Stimulated activated CD4-positive, alpha-beta T cell treated with anti-CD3 and anti-CD28 coated beads, Interleukin-15, amount 100 ng/mL, for 48 hours (primary cell): ENCODE results near the gene FGF9.

ENCODE experiments used
- DNase-seq, 2 donors: peaks; one replicate each; pipeline ENCODE4 v3.0.0-alpha.2; 2020; ENCODE audit warnings: low read depth in 2 of 2

The FGF9 gene

DNA sequence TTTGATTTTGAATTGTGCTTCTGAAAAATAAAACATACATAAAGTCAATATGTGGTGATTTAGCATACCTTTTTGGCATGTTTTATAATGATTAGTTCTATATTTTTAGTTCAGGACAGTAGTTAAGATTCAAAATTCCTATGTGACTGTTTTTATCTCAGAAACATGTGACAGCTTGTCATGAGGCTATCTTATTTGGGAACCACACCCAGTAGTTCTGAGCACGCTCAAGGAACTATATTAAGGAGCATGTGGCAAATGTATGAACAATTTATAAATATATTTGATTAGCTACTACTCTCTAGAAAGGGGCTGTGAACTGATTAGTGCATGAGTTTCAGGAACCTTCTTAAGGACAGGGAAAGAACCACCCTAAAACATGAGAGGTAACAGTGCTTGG lies 38.8 kb downstream of the FGF9 start:
- no peak for DNase-seq

DNA sequence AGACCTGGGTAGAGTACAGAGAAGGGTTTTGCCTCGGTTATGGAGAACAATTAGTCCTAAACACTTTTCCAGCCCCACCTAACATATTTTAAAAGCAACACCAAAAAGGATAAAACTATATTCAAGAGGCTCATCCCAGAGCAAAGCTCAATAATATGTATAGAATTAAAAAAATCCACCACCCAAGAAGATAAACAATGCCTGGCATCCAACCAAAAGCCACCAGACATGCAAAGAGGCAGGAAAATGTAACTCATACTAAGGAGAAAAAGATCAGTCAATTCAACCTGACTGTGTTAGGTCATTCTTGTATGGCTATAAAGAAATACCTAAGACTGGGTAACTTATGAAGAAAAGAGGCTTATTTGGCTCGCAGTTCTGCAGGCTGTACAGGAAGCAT lies 39.3 kb downstream of the FGF9 start:
- DNase-seq, result no peak

DNA sequence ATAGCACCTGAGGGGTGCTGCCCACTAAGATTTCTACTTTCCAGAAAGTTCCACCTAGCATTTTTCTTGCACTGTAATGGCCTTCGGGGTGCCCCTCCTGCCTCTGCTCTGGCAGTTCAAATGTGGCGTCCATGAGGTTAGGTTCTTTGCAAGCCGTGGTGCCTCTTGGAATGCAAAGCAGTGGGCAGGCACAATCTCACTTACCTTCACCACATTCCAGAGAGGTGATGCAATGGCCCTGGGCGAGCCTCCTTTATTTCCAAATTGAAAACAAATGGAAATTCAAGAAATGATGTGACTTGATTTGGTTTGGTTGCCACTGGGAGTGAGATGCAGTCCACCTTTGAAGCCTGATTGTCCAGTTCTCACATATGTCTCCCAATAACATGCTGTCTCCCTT lies 46.9 kb downstream of the FGF9 start:
- no peak for DNase-seq

DNA sequence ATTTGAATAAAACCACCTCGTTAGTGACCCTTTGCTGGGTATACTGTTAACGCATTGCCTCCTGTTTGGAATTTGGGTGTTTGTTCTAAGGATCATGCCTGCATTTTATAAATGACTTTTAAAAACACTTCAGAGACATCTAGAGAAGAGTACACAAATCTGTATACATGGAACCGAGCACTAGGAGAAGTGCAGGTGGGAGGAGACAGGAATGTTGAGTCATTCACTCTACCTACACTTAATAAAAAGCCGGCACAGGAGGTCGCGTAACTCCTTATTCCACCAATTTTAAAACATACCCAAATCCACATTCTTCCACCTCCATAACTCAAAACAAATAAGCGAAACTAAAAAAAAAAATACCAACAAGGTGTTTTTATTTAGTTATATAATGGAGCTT lies 48.6 kb downstream of the FGF9 start:
- no peak for DNase-seq

DNA sequence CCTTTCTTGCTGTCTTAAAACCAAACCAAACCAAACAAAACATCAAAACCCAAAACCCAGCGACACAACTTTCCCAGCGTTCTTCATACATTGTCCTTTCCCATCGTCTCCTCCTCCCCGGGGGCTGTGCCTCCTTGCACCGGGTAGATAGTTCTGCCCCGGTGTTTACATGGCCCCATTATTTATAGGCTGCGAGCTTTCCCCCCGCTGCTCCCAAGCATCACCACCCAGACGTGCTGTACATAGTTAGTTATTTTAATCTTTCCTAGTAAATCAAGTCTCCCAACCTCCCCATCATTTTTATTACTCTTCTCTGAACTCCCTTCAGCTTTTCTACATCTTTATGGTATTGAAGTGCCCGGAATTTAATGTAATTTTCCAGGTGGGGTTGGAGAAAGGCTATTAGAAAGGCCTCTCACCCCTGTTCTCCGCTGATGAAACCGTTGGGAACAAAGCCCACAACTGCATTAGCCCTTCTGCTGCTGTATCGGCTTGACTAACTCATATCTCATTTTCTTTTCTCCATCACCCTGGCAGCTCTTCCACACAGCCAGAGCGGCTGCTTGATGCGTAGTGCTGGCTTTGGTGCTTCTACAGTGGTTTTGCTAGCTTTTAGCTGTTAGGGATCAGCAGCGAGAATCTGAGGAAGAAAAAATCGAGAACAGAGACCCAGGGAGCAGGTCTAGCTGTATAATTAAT lies 53.1 kb downstream of the FGF9 start:
- no peak for DNase-seq

DNA sequence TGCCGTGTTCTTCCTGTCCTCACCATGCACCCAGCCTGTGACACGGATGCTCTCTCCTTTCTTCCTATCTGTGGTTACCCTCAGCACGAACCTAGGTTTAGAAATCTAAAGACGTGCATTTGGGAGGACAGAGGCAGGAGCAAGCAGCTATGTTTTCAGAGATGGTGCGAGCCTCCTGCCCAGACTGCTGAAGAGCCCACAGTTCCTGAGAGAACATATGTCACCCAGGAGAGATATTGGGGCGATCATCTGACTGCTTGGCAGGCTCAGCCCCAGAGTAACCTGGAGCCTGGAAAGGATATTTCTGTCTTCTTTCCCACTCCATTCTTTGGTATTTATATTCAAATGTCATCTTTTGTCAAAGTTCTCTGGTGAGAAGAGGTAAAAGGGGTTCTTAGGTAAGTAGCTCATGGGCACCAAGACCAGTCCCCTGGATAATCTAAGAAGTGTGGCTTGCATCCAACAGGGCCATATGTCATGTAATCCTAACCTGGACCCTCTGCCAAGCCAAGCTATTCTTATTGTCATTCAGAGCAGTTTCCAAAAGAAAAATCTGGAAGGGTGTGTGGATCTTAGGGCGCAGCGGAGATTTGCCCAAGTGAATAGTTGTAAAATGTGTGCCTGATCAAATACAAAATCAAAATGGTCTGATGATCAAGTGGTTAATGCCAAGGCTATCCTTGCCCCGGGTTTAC lies 59.5 kb downstream of the FGF9 start:
- no peak for DNase-seq

DNA sequence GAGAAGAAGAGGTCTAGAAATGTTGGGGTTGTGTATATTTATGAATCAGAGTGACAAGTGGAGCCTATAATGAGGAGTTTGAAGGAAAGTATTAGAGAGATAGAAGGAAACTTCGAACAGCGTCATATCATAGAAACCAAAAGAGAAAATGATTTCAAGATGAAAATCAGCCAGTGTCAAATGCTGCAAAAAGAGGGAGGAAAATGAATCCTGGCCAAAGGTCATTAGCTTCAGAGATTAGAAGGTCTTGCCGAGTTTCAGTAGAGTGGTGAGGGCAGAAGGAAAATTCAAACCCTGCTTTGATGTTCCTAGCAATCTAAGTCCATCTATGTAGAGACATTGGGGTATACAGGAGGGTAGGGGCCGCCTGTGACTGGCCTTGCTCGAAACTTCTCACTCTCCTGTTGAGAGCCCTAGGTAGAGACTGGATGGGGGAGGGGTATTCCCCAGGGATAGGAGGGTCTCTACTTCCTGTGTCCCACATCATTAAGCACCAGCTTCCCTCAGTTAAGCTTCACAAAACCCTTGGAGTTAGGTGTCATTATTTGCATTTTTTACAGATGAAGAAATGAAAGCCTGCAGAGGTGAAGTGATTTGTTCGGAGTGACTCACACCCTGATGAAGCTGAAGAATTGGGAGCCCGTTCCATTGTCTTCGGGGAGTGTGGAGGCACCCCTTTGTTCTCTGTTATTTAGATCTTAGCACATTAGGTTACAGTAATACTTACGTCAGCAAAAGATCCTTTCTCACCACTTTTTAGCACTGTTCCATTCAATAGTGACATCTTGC lies 62.8 kb downstream of the FGF9 start:
- no peak for DNase-seq

DNA sequence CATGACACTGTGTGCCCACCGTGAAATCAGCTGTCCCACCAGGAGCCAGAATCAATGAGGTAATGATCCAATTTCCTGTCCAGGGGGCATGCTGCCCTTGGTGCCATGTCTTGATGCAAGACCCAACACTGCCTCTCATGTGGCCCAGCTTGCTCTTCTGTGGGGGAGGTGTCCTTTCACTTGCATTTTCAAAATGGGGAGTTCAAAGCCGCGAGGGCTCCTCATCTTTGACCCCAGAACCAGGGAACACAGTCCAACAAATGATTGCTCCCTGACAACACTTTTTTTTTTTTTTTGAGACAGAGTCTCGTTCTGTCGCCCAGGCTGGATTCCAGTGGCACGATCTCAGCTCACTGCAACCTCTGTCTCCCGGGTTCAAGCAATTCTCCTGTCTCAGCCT lies 64.1 kb downstream of the FGF9 start:
- no peak for DNase-seq

DNA sequence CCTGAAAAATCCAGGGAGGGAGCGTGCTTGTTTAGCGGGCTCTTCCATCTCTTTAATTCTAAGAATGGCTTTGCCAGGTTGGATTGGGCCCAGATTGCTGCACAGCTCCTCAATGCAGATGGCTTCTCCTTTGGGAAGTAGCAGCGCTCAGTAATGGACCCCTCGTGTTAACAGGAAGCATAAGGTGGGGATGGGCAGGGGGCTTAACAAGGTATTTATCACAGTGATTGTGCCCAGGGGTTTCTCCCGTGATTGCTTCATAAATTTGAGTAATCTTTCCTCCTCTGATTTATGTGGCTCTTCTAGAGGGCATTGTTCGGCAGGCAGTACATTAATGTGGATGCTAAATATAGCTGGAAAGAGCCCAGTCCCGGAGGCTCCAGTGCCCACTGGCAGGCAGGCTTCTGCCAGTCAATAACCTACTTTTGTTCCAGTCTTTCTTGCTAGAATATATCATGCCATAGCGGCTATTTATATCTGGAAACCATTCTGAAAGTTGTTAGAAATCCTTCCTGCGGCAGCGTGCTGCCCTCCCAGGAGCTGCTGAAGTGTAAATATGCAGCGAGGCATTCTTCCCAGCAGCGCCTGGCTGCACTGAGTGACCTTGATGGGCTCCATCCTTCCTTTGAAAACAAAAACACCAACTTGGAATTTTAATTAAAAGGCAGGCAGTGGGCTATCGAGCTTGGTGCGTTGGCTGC lies 65.0 kb downstream of the FGF9 start:
- DNase-seq, result no peak

DNA sequence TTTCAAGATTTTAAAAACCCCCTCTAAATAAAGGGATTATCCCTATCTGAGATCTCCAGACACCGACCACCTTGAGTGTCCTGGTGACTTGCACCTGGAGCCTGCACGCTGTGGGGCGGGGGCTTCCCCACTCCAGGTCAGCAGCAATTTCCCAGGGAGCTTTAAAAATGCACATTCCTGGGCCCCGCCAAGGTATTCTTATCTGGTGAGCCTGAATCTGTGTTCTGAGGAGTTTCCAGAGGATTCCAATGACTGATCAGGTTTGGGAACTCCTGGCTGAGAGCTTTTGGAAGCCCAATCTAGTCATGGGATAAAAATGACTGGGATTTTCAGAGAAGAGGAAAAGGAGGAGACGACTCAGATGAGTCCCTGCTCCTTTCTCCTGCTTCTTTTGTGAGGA lies 66.1 kb downstream of the FGF9 start:
- DNase-seq, result no peak

DNA sequence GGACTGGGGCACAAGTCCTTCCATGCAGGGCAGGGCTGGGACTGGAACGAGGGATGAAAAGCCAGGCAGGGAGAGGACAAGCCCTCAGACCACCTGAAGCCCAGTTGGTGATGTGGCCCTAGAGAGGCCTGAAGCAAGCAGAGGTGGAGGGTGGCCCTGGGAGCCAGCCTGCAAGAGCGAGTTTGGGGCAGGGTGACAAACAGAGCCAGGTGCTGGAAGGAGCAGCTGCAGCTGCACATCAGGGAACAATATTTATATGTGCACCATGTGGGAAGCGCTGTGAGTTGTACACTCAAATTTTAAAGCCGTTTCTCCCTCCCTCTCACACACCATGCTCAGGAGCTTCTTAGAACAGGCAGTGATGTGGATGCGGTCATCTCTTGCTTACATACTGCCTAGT lies 67.8 kb downstream of the FGF9 start:
- no peak for DNase-seq

DNA sequence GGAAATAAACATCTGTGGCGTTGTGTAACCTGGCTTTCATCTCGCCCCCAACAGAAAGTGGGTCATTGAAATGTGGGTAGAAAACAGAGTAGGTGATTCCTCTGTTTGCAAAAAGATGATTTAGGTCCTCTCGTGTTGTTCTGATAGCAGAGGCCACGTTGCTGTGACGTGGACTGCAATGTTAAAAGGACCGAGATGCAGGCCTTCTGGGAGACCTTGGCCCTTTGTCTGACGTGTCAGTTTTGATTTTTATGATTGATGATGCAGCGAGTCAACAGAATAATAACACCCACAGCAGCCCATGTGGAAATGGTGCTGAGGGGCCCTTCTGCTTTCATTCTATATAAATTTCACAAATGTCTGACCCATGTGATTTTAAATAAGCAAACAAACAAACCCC lies 68.9 kb downstream of the FGF9 start:
- DNase-seq, result no peak

DNA sequence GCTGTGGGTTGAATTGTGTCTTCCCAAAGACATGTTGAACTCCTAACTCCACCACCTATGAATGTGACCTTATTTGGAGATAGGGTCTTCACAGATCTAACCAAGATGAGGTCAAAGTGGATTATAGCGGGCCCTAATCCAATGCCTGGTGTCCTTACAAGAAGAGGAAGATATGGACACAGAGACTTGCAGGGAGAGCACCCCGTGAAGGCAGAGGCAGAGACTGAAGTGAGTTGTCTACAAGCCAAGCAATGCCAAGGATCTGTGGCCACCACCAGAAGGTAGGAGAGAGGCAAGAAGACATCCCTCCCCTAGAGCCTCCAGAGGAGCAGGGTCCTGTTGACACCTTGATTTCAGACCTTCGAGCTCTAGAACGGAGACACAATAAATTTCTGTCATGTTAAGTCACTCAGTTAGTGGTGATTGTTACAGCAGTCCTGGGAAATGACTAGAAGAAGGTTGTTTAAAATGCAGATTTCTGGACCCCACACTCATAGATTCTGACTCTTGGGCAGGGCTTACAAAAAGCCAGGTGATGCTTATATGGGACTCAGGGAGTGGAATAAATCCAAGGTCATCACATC lies 70.6 kb downstream of the FGF9 start:
- no peak for DNase-seq

DNA sequence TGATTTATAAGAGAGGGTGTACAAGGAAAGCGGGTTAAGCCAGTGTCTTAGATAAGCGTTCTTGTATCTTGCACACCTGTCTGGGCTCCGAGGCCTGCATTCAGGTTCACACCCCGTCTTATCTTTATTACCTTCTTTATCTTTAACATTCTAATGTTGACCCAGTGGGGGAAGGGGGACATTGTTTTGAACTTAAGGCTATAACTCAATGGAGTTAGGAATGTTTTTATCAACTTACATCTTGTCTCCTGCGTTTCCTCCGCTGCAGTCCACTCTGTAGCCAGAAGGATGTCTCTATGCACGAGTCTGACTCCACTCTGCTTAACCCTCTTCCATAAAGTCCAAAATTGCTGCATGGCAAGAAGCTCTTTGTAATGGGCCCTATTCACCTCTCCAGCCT lies 71.2 kb downstream of the FGF9 start:
- no peak for DNase-seq

DNA sequence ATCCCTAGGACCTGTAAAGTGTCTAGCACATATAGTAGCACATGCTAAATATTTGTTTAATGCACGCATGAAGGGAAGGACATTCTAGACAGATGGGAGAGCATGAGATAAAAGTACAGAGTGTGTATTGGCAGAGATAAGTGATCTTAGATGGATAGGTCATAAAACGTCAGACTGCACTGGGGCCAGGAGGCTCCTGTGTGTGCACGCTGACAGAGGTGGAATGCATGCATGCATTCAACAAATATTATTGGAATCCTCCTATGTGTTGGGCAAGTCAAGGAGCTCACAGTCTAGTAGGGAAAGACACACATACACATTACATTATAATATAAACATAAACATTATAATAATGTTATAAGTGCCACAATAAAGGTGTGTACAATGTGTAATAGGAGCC lies 73.3 kb downstream of the FGF9 start:
- DNase-seq, result no peak

DNA sequence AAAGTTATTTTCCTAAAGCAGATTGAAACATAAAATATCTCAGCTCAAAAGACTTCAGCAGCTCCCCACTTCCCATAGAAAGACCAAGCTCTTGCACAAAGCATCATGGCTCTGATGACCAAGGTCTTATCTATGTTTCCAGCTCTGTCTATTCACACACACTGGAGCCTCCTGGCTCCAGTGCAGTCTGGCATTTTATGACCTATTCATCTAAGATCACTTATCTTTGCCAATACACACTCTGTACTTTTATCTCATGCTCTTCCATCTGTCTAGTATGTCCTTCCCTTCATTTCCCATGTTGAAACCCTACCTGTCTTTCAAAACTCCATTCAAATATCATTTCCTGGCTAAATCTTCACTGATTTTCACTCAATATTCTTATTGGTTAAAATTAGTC lies 74.4 kb downstream of the FGF9 start:
- DNase-seq, result no peak

DNA sequence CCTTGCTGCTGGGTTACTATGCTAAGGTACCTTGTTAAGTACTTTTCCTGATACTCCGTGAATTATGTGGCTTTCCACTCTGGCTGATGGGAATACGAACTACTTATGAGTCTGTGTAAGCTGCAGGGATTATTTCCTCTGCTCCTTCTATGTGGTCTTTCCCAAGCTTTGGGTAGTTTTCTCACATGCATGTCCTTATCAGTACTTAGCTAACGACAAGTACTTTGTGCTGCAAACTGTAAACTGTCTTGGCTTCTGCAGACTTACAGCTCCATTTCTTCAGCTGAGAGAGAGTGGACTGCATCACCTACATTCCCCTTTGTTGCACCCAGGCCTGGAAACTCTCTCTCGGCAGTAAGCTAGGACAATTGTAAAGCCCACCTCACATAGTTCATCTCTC lies 76.6 kb downstream of the FGF9 start:
- no peak for DNase-seq

DNA sequence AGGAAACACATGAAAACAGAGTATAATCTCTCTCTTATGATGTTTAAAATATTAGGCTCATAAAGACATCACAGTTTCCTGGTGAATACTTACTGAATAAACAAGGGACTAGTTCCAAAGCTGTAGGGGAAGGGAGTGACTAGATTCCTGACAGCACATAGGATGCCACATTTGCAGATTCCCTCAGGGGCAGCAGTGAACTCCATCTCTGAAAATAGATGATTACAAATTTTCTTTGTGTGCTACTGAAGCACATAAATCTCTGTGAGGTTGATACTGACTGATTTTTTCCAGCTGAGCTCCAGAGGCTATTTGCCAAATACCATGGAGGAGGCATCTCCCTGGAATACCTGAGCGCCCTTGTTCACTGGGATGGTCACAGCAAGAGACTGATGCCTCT lies 77.3 kb downstream of the FGF9 start:
- no peak for DNase-seq

DNA sequence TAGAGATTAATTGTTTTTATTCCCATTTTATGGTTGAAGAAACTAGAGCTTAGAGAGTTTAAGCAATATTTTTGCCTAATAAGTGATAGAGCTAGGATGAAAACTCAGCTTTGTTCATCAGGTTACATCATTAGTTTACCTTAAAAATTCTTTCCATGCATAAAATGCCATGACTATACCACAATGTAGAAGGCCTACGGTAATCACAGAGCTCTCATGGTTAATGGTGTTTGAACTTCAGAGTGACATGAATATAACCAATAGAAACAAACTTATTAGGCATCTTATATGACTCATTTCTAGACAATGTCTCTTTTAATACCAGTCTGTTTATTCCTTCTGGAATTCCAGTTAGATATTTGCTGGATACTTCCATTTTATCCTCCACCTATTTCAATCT lies 78.5 kb downstream of the FGF9 start:
- DNase-seq, result no peak

DNA sequence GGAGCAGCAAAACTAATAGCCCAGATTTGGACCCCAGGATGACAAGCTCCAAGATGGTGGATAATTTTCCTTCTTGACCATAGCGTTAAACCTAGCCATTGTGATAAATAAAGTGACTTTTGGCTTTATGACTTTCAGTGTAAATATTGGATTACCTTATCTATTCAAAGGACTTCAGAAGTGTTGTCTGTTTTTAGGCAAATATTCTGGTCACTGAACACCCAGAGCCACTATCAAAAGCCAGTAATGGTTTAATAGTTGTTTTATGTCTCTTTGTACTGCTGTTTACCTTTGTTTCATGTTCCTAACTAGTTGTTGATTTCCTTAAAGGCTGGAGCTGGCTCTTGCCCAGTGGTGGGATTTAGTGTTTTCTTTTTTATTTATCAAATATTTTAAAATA lies 81.6 kb downstream of the FGF9 start:
- DNase-seq, result no peak

DNA sequence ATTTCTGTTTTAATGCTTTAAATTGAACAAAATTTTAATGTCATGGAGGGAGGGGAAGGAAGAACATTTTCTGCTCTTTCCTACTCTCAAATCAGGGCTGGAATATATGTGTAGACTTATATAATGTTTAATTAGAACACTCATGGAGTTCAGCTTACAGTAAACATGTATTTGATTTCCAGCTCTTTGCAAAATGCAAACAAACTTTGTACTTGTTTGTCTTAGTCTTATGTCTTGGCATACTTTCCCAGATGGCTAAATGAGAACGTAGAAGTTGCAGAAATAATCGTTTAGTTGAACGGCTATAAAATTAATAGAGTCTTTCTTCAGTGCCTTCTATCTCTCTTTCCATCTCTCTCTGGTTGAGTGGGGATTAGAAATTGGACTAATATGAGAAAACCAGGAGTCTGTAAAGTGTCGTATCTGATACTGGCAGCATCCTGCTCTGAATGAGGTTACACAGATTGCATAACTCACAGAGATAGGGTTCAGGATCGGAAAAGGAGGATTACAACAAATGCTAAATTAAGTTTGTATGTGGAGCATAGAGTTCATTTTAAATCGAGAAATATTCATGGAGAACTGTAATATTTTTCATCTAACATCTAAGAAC lies 82.3 kb downstream of the FGF9 start:
- DNase-seq, result no peak
